WTC11 (cell line): ENCODE results near the gene SNX30. TPM values are rescaled to one million over a fixed set of nuclear protein-coding genes. Genes with fewer than 3 reads are reported as not detected.

Source experiments
- CREM ChIP-seq: sonication (generic); formaldehyde crosslinking; IDR thresholded peaks from 2 replicates; pipeline ENCODE4 v1.8.1; 2022; ENCODE audit warnings: mild to moderate bottlenecking, missing genetic modification reagents, moderate library complexity
- ETV6 ChIP-seq: sonication (generic); formaldehyde crosslinking; IDR thresholded peaks from 2 replicates; pipeline ENCODE4 v1.8.1; 2022; ENCODE audit warnings: mild to moderate bottlenecking, missing genetic modification reagents
- FOXP1 ChIP-seq: sonication (generic); formaldehyde crosslinking; IDR thresholded peaks from 2 replicates; pipeline ENCODE4 v1.8.0; 2022; ENCODE audit warnings: missing genetic modification reagents, mild to moderate bottlenecking, moderate library complexity, borderline replicate concordance
- HMGA2 ChIP-seq: fragments of 250-450 bp; sonication (Bioruptor Pico); IDR thresholded peaks from 2 replicates; pipeline ENCODE4 v1.4.0; 2021; ENCODE audit warnings: mild to moderate bottlenecking, moderate library complexity
- JUN ChIP-seq: sonication (generic); formaldehyde crosslinking; IDR thresholded peaks from 2 replicates; pipeline ENCODE4 v1.8.0; 2023; ENCODE audit warnings: mild to moderate bottlenecking, missing genetic modification reagents
- NFATC4 ChIP-seq: fragments of 250-450 bp; sonication (Bioruptor Pico); IDR thresholded peaks from 2 replicates; pipeline ENCODE4 v1.9.0; 2021; ENCODE audit warnings: mild to moderate bottlenecking
- OVOL2 ChIP-seq: fragments of 250-450 bp; sonication (Bioruptor Pico); IDR thresholded peaks from 2 replicates; pipeline ENCODE4 v1.9.0; 2021; ENCODE audit warnings: mild to moderate bottlenecking, borderline replicate concordance
- TEAD4 ChIP-seq: sonication (generic); formaldehyde crosslinking; IDR thresholded peaks from 2 replicates; pipeline ENCODE4 v1.8.0; 2022; ENCODE audit warnings: mild to moderate bottlenecking, missing genetic modification reagents
- ZNF138 ChIP-seq: sonication (generic); formaldehyde crosslinking; conservative IDR thresholded peaks from 2 replicates; pipeline ENCODE4 v1.8.1; 2022; ENCODE audit warnings: mild to moderate bottlenecking, moderate library complexity, missing genetic modification reagents
- total RNA-seq: library from RNA; stranded (reverse); gene quantifications from 3 replicates; pipeline ENCODE4 v1.2.3, GENCODE V29; 2021
- TF ChIP-seq, protein P1 (sequence below): sonication (generic); formaldehyde crosslinking; IDR thresholded peaks from 2 replicates; pipeline ENCODE4 v1.8.0; 2023; ENCODE audit warnings: mild to moderate bottlenecking, missing genetic modification reagents
- TF ChIP-seq, protein P2 (sequence below): sonication (generic); formaldehyde crosslinking; IDR thresholded peaks from 2 replicates; pipeline ENCODE4 v1.8.1; 2023; ENCODE audit warnings: mild to moderate bottlenecking, missing genetic modification reagents
- TF ChIP-seq, protein P3 (sequence below): sonication (generic); formaldehyde crosslinking; conservative IDR thresholded peaks from 2 replicates; pipeline ENCODE4 v1.8.1; 2023; ENCODE audit warnings: mild to moderate bottlenecking, low read depth, missing genetic modification reagents, moderate library complexity
- TF ChIP-seq, protein P4 (sequence below): sonication (generic); formaldehyde crosslinking; IDR thresholded peaks from 2 replicates; pipeline ENCODE4 v1.8.1; 2022; ENCODE audit warnings: low read depth, missing genetic modification reagents, borderline replicate concordance
- TF ChIP-seq, protein P5 (sequence below): fragments of 250-450 bp; sonication (Bioruptor Pico); IDR thresholded peaks from 2 replicates; pipeline ENCODE4 v1.9.0; 2021; ENCODE audit warnings: mild to moderate bottlenecking, borderline replicate concordance
- TF ChIP-seq, protein P6 (sequence below): sonication (generic); formaldehyde crosslinking; IDR thresholded peaks from 2 replicates; pipeline ENCODE4 v1.8.1; 2023; ENCODE audit warnings: mild to moderate bottlenecking, moderate library complexity, missing genetic modification reagents

Gene SNX30
- total RNA-seq, 1 experiment from 2014 or later: 13.4 TPM

DNA sequence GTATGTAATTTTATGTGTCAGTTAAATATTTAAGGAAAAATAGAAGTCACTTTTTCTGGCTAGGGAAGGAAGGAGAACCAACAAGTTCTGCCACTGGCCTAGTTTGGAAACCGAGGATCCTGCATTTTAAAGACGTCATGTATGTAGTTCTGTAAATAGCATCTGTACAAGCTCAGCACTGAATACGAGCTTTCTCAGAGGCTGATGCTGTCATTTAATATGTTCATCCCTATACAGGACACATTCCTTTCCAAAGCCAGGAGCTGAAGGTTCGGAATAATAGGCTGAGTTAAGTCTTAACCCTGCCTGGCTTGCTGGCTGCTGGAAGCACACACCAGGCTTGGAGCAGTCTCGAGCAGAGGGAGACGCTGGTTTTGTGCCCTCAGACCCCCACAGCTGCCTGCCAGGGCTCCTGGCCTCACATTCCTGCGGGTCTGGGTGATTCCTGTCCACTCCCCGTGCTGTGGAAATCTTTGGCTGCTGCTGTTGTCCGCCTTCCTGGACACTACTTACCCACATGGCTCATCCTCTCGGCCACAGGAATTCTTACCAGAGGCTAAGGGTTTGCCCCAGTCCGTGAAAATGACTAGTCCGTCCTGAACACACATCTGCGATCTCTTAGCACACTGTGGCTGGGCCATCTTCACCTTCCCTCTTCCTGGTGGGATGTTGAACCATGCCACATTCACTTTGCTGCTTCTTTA, 103.5 kb downstream of the SNX30 start (continued):
- TF ChIP-seq TEAD4 (CRISPR knock-in tag) (no peak), OVOL2 (CRISPR knock-in tag) (no peak), CREM (no peak), FOXP1 (CRISPR knock-in tag) (no peak), ETV6 (CRISPR knock-in tag) (no peak), HMGA2 (no peak), ZNF138 (CRISPR knock-in tag) (no peak), NFATC4 (no peak), JUN (no peak)
- TF ChIP-seq, protein P1, sequence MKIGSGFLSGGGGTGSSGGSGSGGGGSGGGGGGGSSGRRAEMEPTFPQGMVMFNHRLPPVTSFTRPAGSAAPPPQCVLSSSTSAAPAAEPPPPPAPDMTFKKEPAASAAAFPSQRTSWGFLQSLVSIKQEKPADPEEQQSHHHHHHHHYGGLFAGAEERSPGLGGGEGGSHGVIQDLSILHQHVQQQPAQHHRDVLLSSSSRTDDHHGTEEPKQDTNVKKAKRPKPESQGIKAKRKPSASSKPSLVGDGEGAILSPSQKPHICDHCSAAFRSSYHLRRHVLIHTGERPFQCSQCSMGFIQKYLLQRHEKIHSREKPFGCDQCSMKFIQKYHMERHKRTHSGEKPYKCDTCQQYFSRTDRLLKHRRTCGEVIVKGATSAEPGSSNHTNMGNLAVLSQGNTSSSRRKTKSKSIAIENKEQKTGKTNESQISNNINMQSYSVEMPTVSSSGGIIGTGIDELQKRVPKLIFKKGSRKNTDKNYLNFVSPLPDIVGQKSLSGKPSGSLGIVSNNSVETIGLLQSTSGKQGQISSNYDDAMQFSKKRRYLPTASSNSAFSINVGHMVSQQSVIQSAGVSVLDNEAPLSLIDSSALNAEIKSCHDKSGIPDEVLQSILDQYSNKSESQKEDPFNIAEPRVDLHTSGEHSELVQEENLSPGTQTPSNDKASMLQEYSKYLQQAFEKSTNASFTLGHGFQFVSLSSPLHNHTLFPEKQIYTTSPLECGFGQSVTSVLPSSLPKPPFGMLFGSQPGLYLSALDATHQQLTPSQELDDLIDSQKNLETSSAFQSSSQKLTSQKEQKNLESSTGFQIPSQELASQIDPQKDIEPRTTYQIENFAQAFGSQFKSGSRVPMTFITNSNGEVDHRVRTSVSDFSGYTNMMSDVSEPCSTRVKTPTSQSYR: no peak
- TF ChIP-seq, protein P2, sequence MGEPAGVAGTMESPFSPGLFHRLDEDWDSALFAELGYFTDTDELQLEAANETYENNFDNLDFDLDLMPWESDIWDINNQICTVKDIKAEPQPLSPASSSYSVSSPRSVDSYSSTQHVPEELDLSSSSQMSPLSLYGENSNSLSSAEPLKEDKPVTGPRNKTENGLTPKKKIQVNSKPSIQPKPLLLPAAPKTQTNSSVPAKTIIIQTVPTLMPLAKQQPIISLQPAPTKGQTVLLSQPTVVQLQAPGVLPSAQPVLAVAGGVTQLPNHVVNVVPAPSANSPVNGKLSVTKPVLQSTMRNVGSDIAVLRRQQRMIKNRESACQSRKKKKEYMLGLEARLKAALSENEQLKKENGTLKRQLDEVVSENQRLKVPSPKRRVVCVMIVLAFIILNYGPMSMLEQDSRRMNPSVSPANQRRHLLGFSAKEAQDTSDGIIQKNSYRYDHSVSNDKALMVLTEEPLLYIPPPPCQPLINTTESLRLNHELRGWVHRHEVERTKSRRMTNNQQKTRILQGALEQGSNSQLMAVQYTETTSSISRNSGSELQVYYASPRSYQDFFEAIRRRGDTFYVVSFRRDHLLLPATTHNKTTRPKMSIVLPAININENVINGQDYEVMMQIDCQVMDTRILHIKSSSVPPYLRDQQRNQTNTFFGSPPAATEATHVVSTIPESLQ (CRISPR knock-in tag): no peak
- TF ChIP-seq, protein P3, sequence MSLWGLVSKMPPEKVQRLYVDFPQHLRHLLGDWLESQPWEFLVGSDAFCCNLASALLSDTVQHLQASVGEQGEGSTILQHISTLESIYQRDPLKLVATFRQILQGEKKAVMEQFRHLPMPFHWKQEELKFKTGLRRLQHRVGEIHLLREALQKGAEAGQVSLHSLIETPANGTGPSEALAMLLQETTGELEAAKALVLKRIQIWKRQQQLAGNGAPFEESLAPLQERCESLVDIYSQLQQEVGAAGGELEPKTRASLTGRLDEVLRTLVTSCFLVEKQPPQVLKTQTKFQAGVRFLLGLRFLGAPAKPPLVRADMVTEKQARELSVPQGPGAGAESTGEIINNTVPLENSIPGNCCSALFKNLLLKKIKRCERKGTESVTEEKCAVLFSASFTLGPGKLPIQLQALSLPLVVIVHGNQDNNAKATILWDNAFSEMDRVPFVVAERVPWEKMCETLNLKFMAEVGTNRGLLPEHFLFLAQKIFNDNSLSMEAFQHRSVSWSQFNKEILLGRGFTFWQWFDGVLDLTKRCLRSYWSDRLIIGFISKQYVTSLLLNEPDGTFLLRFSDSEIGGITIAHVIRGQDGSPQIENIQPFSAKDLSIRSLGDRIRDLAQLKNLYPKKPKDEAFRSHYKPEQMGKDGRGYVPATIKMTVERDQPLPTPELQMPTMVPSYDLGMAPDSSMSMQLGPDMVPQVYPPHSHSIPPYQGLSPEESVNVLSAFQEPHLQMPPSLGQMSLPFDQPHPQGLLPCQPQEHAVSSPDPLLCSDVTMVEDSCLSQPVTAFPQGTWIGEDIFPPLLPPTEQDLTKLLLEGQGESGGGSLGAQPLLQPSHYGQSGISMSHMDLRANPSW (CRISPR knock-in tag): no peak
- TF ChIP-seq, protein P4, sequence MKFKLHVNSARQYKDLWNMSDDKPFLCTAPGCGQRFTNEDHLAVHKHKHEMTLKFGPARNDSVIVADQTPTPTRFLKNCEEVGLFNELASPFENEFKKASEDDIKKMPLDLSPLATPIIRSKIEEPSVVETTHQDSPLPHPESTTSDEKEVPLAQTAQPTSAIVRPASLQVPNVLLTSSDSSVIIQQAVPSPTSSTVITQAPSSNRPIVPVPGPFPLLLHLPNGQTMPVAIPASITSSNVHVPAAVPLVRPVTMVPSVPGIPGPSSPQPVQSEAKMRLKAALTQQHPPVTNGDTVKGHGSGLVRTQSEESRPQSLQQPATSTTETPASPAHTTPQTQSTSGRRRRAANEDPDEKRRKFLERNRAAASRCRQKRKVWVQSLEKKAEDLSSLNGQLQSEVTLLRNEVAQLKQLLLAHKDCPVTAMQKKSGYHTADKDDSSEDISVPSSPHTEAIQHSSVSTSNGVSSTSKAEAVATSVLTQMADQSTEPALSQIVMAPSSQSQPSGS (CRISPR knock-in tag): no peak
- TF ChIP-seq, protein P5, sequence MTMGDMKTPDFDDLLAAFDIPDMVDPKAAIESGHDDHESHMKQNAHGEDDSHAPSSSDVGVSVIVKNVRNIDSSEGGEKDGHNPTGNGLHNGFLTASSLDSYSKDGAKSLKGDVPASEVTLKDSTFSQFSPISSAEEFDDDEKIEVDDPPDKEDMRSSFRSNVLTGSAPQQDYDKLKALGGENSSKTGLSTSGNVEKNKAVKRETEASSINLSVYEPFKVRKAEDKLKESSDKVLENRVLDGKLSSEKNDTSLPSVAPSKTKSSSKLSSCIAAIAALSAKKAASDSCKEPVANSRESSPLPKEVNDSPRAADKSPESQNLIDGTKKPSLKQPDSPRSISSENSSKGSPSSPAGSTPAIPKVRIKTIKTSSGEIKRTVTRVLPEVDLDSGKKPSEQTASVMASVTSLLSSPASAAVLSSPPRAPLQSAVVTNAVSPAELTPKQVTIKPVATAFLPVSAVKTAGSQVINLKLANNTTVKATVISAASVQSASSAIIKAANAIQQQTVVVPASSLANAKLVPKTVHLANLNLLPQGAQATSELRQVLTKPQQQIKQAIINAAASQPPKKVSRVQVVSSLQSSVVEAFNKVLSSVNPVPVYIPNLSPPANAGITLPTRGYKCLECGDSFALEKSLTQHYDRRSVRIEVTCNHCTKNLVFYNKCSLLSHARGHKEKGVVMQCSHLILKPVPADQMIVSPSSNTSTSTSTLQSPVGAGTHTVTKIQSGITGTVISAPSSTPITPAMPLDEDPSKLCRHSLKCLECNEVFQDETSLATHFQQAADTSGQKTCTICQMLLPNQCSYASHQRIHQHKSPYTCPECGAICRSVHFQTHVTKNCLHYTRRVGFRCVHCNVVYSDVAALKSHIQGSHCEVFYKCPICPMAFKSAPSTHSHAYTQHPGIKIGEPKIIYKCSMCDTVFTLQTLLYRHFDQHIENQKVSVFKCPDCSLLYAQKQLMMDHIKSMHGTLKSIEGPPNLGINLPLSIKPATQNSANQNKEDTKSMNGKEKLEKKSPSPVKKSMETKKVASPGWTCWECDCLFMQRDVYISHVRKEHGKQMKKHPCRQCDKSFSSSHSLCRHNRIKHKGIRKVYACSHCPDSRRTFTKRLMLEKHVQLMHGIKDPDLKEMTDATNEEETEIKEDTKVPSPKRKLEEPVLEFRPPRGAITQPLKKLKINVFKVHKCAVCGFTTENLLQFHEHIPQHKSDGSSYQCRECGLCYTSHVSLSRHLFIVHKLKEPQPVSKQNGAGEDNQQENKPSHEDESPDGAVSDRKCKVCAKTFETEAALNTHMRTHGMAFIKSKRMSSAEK (CRISPR knock-in tag): no peak
- TF ChIP-seq, protein P6, sequence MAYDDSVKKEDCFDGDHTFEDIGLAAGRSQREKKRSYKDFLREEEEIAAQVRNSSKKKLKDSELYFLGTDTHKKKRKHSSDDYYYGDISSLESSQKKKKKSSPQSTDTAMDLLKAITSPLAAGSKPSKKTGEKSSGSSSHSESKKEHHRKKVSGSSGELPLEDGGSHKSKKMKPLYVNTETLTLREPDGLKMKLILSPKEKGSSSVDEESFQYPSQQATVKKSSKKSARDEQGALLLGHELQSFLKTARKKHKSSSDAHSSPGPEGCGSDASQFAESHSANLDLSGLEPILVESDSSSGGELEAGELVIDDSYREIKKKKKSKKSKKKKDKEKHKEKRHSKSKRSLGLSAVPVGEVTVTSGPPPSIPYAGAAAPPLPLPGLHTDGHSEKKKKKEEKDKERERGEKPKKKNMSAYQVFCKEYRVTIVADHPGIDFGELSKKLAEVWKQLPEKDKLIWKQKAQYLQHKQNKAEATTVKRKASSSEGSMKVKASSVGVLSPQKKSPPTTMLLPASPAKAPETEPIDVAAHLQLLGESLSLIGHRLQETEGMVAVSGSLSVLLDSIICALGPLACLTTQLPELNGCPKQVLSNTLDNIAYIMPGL (CRISPR knock-in tag): no peak
